ENCODE data around the gene ISOC2. TPM values are rescaled to one million over a fixed set of nuclear protein-coding genes. Genes with fewer than 3 reads are reported as not detected.

ISOC2 gene
- total and polyA plus RNA-seq, 9 of the 15 experiments (the other 6 are each of a cell fraction or from before 2014, with no cell fraction given) = 1.2 to 229 (median 58.3) TPM

DNA sequence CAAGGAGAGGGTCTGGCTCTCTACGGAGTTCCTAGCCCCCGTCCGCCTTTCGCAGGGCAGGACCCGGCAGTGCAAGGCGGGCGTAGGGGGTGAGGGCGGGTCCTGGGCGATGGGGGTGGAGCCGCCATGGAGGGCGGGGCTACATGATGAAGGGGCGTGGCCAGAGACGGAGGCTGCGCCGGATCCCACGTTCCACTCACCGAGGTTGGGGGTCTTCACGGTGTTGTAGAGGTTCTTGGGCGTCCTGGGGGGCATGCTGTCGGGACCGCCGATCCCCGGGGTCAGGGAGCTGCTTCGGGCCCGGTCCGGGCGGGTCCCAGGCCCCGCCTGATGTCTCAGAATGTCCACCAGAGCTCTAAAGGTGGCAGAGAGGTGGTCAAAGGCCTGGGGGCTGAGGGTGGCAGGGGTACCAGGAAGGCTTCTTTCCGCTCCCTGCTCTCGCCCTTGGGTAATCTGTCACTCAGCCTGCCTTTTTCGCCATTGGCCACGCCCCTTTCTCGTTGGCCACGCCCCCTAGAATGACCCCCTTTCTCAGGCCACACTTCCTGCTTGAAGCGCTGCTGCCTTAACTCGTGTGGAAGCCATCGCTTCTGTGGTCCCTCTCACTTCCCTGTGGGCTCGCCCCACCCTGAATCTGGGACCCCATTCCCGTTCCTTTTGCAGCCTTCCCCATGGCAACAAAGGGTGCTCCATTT lies 20.9 kb downstream of the ISOC2 start (continued):
- peak; percentile 9 for TF ChIP-seq ZNF280A (IDR thresholded peaks at IDR 0.05; ENCODE audit: low read depth, partially characterized antibody)
- no peak for TF ChIP-seq RUNX1 (IDR thresholded peaks at IDR 0.05; ENCODE audit: low read depth)
- no peak for TF ChIP-seq SRSF3 (IDR thresholded peaks at IDR 0.05; ENCODE audit: insufficient read depth, low read length)
- no peak for TF ChIP-seq CBX2 (IDR thresholded peaks at IDR 0.05; ENCODE audit: insufficient read depth, low read length, poor library complexity, severe bottlenecking)
- no peak for TF ChIP-seq CREM (IDR thresholded peaks at IDR 0.05; ENCODE audit: low read depth)
- TF ChIP-seq ELF1 (tag; IDR thresholded peaks at IDR 0.05) = peak; percentile 61
- no peak for TF ChIP-seq STAG1 (CRISPR knock-in tag; IDR thresholded peaks at IDR 0.05; ENCODE audit: borderline replicate concordance)
- TF ChIP-seq TGIF2 (CRISPR knock-in tag; IDR thresholded peaks at IDR 0.05) = no peak
- TF ChIP-seq KLF10 (CRISPR knock-in tag; IDR thresholded peaks at IDR 0.05) = no peak
- TF ChIP-seq RAD51 (IDR thresholded peaks at IDR 0.05; ENCODE audit: borderline replicate concordance, low read depth) = no peak
- peak; percentile 77 to 79 for TF ChIP-seq NRF1 (conservative IDR thresholded peaks at IDR 0.05 in 1 of 2, IDR thresholded peaks at IDR 0.05 in 1 of 2)
- TF ChIP-seq TFAM (CRISPR knock-in tag; conservative IDR thresholded peaks at IDR 0.05) = no peak
- no peak for TF ChIP-seq HES1 (IDR thresholded peaks at IDR 0.05; ENCODE audit: low read depth)
- no peak for TF ChIP-seq ETS2 (tag; IDR thresholded peaks at IDR 0.05; ENCODE audit: borderline replicate concordance, poor library complexity, severe bottlenecking)
- TF ChIP-seq NR2C1 (IDR thresholded peaks at IDR 0.05) = no peak
- TF ChIP-seq NR2C1 (tag; IDR thresholded peaks at IDR 0.05) = no peak
- 0 out of 3 replicates have a peak, but pooled peaks of 1 of the 2 experiments have one; percentile 22 for TF ChIP-seq CBX3 (IDR thresholded peaks at IDR 0.05; ENCODE audit: borderline replicate concordance in 1 of 2, low read length in 2 of 2)
- peak; percentile 60 for TF ChIP-seq MEIS2 (IDR thresholded peaks at IDR 0.05; ENCODE audit: partially characterized antibody)
- TF ChIP-seq CXXC5 (CRISPR knock-in tag; IDR thresholded peaks at IDR 0.05) = 0 out of 2 replicates have a peak, but pooled peaks have one; percentile 25
- TF ChIP-seq BCOR (IDR thresholded peaks at IDR 0.05) = 0 out of 2 replicates have a peak, but pooled peaks have one; percentile 7
- TF ChIP-seq MYC (IDR thresholded peaks at IDR 0.05; ENCODE audit: low read depth, low read length) = peak; percentile 9; the same call in 1 of the 2 replicates
- no peak for TF ChIP-seq MYC (CRISPR knock-in tag; IDR thresholded peaks at IDR 0.05; ENCODE audit: borderline replicate concordance, low read depth)
- peak; percentile 61 for TF ChIP-seq RBFOX2 (IDR thresholded peaks at IDR 0.05; ENCODE audit: low read depth, low read length)
- no peak for TF ChIP-seq JUN (IDR thresholded peaks at IDR 0.05; ENCODE audit: borderline replicate concordance, low read depth, low read length)
- TF ChIP-seq JUN (CRISPR knock-in tag; IDR thresholded peaks at IDR 0.05; ENCODE audit: borderline replicate concordance) = 0 out of 2 replicates have a peak, but pooled peaks have one; percentile 42
- TF ChIP-seq CREBBP (IDR thresholded peaks at IDR 0.05; ENCODE audit: low read depth, low read length) = no peak
- TF ChIP-seq XRCC4 (IDR thresholded peaks at IDR 0.05; ENCODE audit: extremely low read depth, insufficient read depth, insufficient read length) = no peak
- no peak for TF ChIP-seq SMAD3 (CRISPR knock-in tag; conservative IDR thresholded peaks at IDR 0.05)
- no peak for TF ChIP-seq C11orf30 (IDR thresholded peaks at IDR 0.05; ENCODE audit: low read depth)
